Endodermal cell (in vitro differentiated cells): ENCODE results near the gene CFAP52. TPM values are rescaled to one million over a fixed set of nuclear protein-coding genes. Genes with fewer than 3 reads are reported as not detected.
"Not testable (repeated sequence)": the region's sequence is repeated elsewhere in the genome, so short reads cannot be mapped to it uniquely, and the experiment has no call there.

ENCODE experiments used
- DNase-seq: peaks from one replicate; pipeline ENCODE4 v3.0.0-alpha.2; 2017
- H3K27ac ChIP-seq: 2 replicates; pipeline ENCODE4 v1.5.1; 2013; ENCODE audit warnings: mild to moderate bottlenecking, low read depth, low read length, moderate library complexity
- H3K27me3 ChIP-seq: 2 replicates; pipeline ENCODE4 v1.6.1; 2013; ENCODE audit warnings: mild to moderate bottlenecking, low read length, moderate library complexity; ENCODE audit not compliant: insufficient read depth, control insufficient read depth, poor library complexity, severe bottlenecking
- H3K36me3 ChIP-seq: 2 replicates; pipeline ENCODE4 v1.7.0; 2013; ENCODE audit warnings: mild to moderate bottlenecking, low read length, moderate library complexity; ENCODE audit not compliant: control insufficient read depth, insufficient read depth
- H3K4me1 ChIP-seq: one replicate; pipeline ENCODE4 v1.7.0; 2013; ENCODE audit warnings: low read length; ENCODE audit not compliant: control insufficient read depth, insufficient read depth
- H3K4me3 ChIP-seq: 2 replicates; pipeline ENCODE4 v1.5.1; 2013; ENCODE audit warnings: mild to moderate bottlenecking, low read length, moderate library complexity
- H3K9ac ChIP-seq: 2 replicates; pipeline ENCODE4 v1.6.1; 2013; ENCODE audit warnings: mild to moderate bottlenecking, low read length, moderate library complexity; ENCODE audit not compliant: poor library complexity, severe bottlenecking; ENCODE audit errors: extremely low read depth
- H3K9me3 ChIP-seq: 2 replicates; pipeline ENCODE4 v1.6.1; 2013; ENCODE audit warnings: mild to moderate bottlenecking, low read length, moderate library complexity; ENCODE audit not compliant: control insufficient read depth
- H3K27ac Mint-ChIP-seq: 2 replicates; pipeline ENCODE4 v1.8.0; 2020; ENCODE audit warnings: mixed read lengths
- H3K27me3 Mint-ChIP-seq: 2 replicates; pipeline ENCODE4 v1.8.0; 2021; ENCODE audit warnings: mild to moderate bottlenecking, mixed read lengths; ENCODE audit not compliant: insufficient read depth
- H3K36me3 Mint-ChIP-seq: 2 replicates; pipeline ENCODE4 v1.8.0; 2020; ENCODE audit warnings: low read depth, mixed read lengths
- H3K4me1 Mint-ChIP-seq: 2 replicates; pipeline ENCODE4 v1.8.0; 2020; ENCODE audit warnings: mixed read lengths
- H3K4me3 Mint-ChIP-seq: 2 replicates; pipeline ENCODE4 v1.8.0; 2020; ENCODE audit warnings: mild to moderate bottlenecking, moderate library complexity, mixed read lengths
- H3K9me3 Mint-ChIP-seq: 2 replicates; pipeline ENCODE4 v1.8.0; 2020; ENCODE audit warnings: mild to moderate bottlenecking, mixed read lengths
- WGBS, 2 experiments: methylation state at CpG; one replicate each; pipeline versions ENCODE4 v1.1.5 to v1.1.7; 2013; ENCODE audit warnings: missing lambda C conversion rate in 2 of 2, mixed read lengths in 1 of 2; ENCODE audit not compliant: insufficient coverage in 1 of 2, insufficient read length in 1 of 2; 5-methylcytosine and 5-hydroxymethylcytosine counted together
- total RNA-seq, 2 donors: library from RNA; stranded (reverse); fragmentation: NEBNext Ultra II Directional in 1 of 2; extraction: Animal tissue kit (Norgen Biotek cat#: 25700) in 1 of 2; gene quantifications; 2 replicates in 1 of 2; 3 replicates in 1 of 2; pipeline ENCODE4 v1.2.1, GENCODE V29; 2021
- TF ChIP-seq, protein P1 (sequence below): fragments of 200-600 bp; sonication (generic); conservative IDR thresholded peaks from 2 replicates; pipeline ENCODE4 v1.5.0; 2021; ENCODE audit warnings: antibody characterized with exemption, mild to moderate bottlenecking

Gene CFAP52
- total RNA-seq, 2 donors from 2014 or later: 0.29 to 0.51 TPM

DNA sequence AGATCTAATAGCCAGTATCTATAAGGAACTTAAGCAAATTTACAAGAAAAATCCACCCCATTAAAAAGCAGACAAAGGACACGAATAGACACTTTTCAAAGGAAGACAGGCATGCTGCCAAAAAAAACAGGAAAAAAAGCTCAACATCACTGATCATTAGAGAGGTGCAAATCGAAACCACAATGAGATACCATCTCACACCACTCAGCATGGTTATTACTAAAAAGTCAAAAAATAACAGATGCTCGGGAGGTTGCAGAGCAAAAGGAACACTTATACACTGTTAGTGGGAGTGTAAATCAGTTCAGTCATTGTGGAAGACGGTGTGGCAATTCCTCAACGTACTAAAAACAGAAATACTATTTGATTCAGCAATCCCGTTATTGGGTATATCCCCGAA is 10.4 kb upstream of the CFAP52 start:
- no peaks in the 10 kb centered on the region for H3K27me3 Mint-ChIP-seq
- 74 to 89% methylated on average over 5 to 7 of the region's 7 CpGs for WGBS, 2 experiments
- H3K4me3 Mint-ChIP-seq: no peak overlapping the region
- peaks cover 55% of the 10 kb centered on the region for H3K36me3 Mint-ChIP-seq
- TF ChIP-seq, protein P1, sequence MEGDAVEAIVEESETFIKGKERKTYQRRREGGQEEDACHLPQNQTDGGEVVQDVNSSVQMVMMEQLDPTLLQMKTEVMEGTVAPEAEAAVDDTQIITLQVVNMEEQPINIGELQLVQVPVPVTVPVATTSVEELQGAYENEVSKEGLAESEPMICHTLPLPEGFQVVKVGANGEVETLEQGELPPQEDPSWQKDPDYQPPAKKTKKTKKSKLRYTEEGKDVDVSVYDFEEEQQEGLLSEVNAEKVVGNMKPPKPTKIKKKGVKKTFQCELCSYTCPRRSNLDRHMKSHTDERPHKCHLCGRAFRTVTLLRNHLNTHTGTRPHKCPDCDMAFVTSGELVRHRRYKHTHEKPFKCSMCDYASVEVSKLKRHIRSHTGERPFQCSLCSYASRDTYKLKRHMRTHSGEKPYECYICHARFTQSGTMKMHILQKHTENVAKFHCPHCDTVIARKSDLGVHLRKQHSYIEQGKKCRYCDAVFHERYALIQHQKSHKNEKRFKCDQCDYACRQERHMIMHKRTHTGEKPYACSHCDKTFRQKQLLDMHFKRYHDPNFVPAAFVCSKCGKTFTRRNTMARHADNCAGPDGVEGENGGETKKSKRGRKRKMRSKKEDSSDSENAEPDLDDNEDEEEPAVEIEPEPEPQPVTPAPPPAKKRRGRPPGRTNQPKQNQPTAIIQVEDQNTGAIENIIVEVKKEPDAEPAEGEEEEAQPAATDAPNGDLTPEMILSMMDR: no peak
- H3K9ac ChIP-seq: no peak overlapping the region
- no peak for DNase-seq
- peaks cover 20% of the 10 kb centered on the region for H3K36me3 ChIP-seq
- H3K9me3 Mint-ChIP-seq: peaks cover 3% of the 10 kb centered on the region
- no peak overlapping the region for H3K4me3 ChIP-seq
- no peaks in the 10 kb centered on the region for H3K9me3 ChIP-seq
- no peaks in the 10 kb centered on the region for H3K27me3 ChIP-seq
- no peak overlapping the region for H3K27ac ChIP-seq
- H3K27ac Mint-ChIP-seq: no peak overlapping the region
- H3K4me1 ChIP-seq: no peaks in the 10 kb centered on the region
- peaks cover 7% of the 10 kb centered on the region for H3K4me1 Mint-ChIP-seq

GRCh38 chr17:9566739-9567138 is 9.7 kb upstream of the CFAP52 start:
- not testable (repeated sequence) for H3K4me3 Mint-ChIP-seq, H3K4me1 ChIP-seq, H3K4me1 Mint-ChIP-seq, H3K27me3 Mint-ChIP-seq, H3K27me3 ChIP-seq, H3K27ac ChIP-seq, H3K4me3 ChIP-seq, H3K9me3 Mint-ChIP-seq, DNase-seq, H3K27ac Mint-ChIP-seq, H3K9ac ChIP-seq, H3K9me3 ChIP-seq
- H3K36me3 Mint-ChIP-seq: peaks cover 55% of the 10 kb centered on the region
- 81 to 91% methylated on average over 3 to 5 of the region's 5 CpGs for WGBS, 2 experiments
- H3K36me3 ChIP-seq: peaks cover 20% of the 10 kb centered on the region

DNA sequence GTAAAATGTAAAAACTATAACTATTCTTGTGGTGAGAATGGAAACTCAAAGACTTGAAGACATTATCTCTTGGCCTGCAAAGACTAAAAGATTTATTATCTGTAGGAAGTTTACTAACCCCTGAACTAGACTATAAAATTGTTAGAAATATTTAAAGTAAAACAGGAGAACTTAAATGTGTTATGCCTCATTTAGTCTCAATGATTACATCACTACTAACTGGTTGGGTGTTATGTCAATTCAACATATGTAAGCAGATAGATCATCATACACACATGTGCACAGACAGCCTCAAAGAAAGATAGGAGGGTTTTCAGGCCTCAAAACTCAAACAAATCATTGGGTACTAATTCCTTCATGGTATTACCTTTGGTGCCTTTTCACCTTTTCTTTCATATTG is 8.4 kb upstream of the CFAP52 start:
- H3K9me3 ChIP-seq: peaks cover under 1% of the 10 kb centered on the region
- no peaks in the 10 kb centered on the region for H3K4me1 ChIP-seq

More for the DNA sequence above, 8.4 kb upstream of the CFAP52 start:
- DNase-seq: no peak
- peaks cover 17% of the 10 kb centered on the region for H3K36me3 ChIP-seq
- TF ChIP-seq, protein P1: no peak
- peaks cover 7% of the 10 kb centered on the region for H3K4me1 Mint-ChIP-seq
- H3K27ac Mint-ChIP-seq: no peak overlapping the region
- H3K27me3 Mint-ChIP-seq: no peaks in the 10 kb centered on the region
- no peak overlapping the region for H3K27ac ChIP-seq
- H3K4me3 Mint-ChIP-seq: no peak overlapping the region
- H3K9ac ChIP-seq: no peak overlapping the region
- peaks cover 3% of the 10 kb centered on the region for H3K9me3 Mint-ChIP-seq
- no peak overlapping the region for H3K4me3 ChIP-seq
- no peaks in the 10 kb centered on the region for H3K27me3 ChIP-seq
- peaks cover 49% of the 10 kb centered on the region for H3K36me3 Mint-ChIP-seq
